ENCODE measurements around the gene WDR43. TPM values are rescaled to one million over a fixed set of nuclear protein-coding genes. Genes with fewer than 3 reads are reported as not detected.

WDR43 gene
- total and polyA plus RNA-seq, 9 of the 15 experiments (the other 6 are each of a cell fraction or from before 2014, with no cell fraction given): 34.6 to 197 (median 105) TPM

DNA sequence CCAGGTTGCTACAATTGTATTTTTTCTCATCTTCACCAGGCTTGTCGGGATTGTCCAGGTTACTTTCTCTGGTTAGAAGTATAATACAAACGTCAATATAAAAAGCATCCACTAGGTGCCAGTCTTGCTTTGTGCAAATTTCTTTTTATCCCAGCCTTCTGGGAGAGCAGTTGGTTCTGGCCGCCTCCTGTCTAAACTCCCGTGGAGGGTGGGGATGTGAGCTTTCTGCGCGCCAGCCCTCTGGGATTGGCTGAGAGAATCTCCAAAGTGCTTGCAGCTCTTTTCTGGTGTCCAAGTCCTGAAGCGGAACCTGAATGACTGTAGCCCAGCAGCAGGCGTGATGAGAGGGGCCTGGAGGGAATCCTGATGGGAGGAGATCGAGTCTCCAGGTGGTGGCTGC lies 64.2 kb downstream of the WDR43 start:
- intact Hi-C loops (cut with micrococcal nuclease) (loop anchor here (1.0 to 10.0 kb wide), 6 partner anchors 54 to 1116 kb away; no protein-coding TSS in a partner anchor), in situ Hi-C loops (cut with MboI) (loop anchor here (5.0 to 25.0 kb wide), 3 partner anchors 136 to 1104 kb away; no protein-coding TSS in a partner anchor)
- peaks cover 4% of the 10 kb centered on the region; the same call in 1 of the 2 replicates for H4K20me1 ChIP-seq (replicated peaks; ENCODE audit: control insufficient read depth, insufficient read depth, low read length)
- H3K79me2 ChIP-seq (ENCODE audit: control insufficient read depth, insufficient read depth, low read length): no peaks in the 10 kb centered on the region
- no peak overlapping the region for H3K9ac ChIP-seq (ENCODE audit: insufficient read depth in 1 of 2, low read depth in 2 of 2, low read length in 2 of 2)
- no peak overlapping the region for H2AFZ ChIP-seq (ENCODE audit: low read depth, low read length)
- H3K27ac ChIP-seq (ENCODE audit: extremely low read depth, low read depth, low read length): no peak overlapping the region
- peaks cover 0 to 5% of the 10 kb centered on the region in 2 experiments; a peak in 3 of 5 replicates for H3K4me1 ChIP-seq (replicated peaks in 1 of 2; ENCODE audit: control insufficient read depth in 2 of 2, insufficient read depth in 2 of 2, low read length in 2 of 2)
- H3K36me3 ChIP-seq (ENCODE audit: control insufficient read depth, insufficient read depth, low read length): no peaks in the 10 kb centered on the region
- ATAC-seq (peak; percentile 82), DNase-seq (ENCODE audit: extremely low read depth in 1 of 4, low spot score in 3 of 4) (peak; percentile 42 to 67 (median 54)), FAIRE-seq (peak; percentile 86)
- H3K9me3 ChIP-seq (replicated peaks; ENCODE audit: control insufficient read depth, insufficient read depth, low read depth, low read length): no peaks in the 10 kb centered on the region
- ChIA-PET POLR2A (no interaction called here), CTCF (ENCODE audit: low intra/inter-chr PET ratio) (interaction anchor here (0.9 to 3.9 kb wide), 5 partner anchors 10 to 1067 kb away, joined by 3 to 48 read pairs (median 3); no protein-coding TSS in a partner anchor)
- no peak overlapping the region for H3K4me3 ChIP-seq
- peaks cover 18 to 26% of the 10 kb centered on the region in 2 experiments; a peak in 4 of 5 replicates for H3K27me3 ChIP-seq (ENCODE audit: control insufficient read depth in 2 of 2, insufficient read depth in 2 of 2, low read length in 2 of 2)
- no peaks in the 10 kb centered on the region for H3K9me1 ChIP-seq (ENCODE audit: control insufficient read depth, insufficient read depth, low read length)
- 15% methylated on average over 9 of the region's 9 CpGs for WGBS (ENCODE audit: insufficient coverage, low coverage, missing lambda C conversion rate)
- BruUV-seq (replicated peaks): no TSS peak
- H3K4me2 ChIP-seq (ENCODE audit: insufficient read depth, low read length): no peak overlapping the region
- TF ChIP-seq KLF10 (CRISPR knock-in tag; IDR thresholded peaks at IDR 0.05): no peak
- TF ChIP-seq SMC3 (conservative IDR thresholded peaks at IDR 0.05; ENCODE audit: insufficient read depth, low read depth, low read length): peak; percentile 55
- no peak for TF ChIP-seq SP1 (CRISPR knock-in tag; IDR thresholded peaks at IDR 0.05)
- TF ChIP-seq ARID2 (IDR thresholded peaks at IDR 0.05): 0 out of 2 replicates have a peak, but pooled peaks have one; percentile 8
- no peak; the same call in 1 of the 2 replicates for TF ChIP-seq STAG1 (CRISPR knock-in tag; IDR thresholded peaks at IDR 0.05; ENCODE audit: borderline replicate concordance)
- TF ChIP-seq, protein P1, sequence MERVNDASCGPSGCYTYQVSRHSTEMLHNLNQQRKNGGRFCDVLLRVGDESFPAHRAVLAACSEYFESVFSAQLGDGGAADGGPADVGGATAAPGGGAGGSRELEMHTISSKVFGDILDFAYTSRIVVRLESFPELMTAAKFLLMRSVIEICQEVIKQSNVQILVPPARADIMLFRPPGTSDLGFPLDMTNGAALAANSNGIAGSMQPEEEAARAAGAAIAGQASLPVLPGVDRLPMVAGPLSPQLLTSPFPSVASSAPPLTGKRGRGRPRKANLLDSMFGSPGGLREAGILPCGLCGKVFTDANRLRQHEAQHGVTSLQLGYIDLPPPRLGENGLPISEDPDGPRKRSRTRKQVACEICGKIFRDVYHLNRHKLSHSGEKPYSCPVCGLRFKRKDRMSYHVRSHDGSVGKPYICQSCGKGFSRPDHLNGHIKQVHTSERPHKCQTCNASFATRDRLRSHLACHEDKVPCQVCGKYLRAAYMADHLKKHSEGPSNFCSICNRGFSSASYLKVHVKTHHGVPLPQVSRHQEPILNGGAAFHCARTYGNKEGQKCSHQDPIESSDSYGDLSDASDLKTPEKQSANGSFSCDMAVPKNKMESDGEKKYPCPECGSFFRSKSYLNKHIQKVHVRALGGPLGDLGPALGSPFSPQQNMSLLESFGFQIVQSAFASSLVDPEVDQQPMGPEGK (CRISPR knock-in tag; IDR thresholded peaks at IDR 0.05; ENCODE audit: borderline replicate concordance): no peak
- TF ChIP-seq, protein P2, sequence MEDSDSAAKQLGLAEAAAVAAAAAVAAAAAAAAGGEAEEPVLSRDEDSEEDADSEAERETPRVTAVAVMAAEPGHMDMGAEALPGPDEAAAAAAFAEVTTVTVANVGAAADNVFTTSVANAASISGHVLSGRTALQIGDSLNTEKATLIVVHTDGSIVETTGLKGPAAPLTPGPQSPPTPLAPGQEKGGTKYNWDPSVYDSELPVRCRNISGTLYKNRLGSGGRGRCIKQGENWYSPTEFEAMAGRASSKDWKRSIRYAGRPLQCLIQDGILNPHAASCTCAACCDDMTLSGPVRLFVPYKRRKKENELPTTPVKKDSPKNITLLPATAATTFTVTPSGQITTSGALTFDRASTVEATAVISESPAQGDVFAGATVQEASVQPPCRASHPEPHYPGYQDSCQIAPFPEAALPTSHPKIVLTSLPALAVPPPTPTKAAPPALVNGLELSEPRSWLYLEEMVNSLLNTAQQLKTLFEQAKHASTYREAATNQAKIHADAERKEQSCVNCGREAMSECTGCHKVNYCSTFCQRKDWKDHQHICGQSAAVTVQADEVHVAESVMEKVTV (CRISPR knock-in tag; IDR thresholded peaks at IDR 0.05): peak; percentile 85
- peak; percentile 82 for TF ChIP-seq REST (IDR thresholded peaks at IDR 0.05; ENCODE audit: borderline replicate concordance)
- no peak for TF ChIP-seq REST (CRISPR knock-in tag; IDR thresholded peaks at IDR 0.05; ENCODE audit: low read depth)
- peak; percentile 88 to 91 for TF ChIP-seq RAD21 (CRISPR knock-in tag; conservative IDR thresholded peaks at IDR 0.05 in 1 of 2, IDR thresholded peaks at IDR 0.05 in 1 of 2)
